22Rv1 (cell line): ENCODE measurements around the gene PRAMEF20.
A peak's percentile ranks its signal among the peaks of the same experiment; 100 is the strongest.
"Not testable (repeated sequence)": the region's sequence is repeated elsewhere in the genome, so short reads cannot be mapped to it uniquely, and the experiment has no call there.

Experiments
- H3K27ac ChIP-seq: fragments of 450-650 bp; 2 replicates; pipeline ENCODE4 v1.5.1; 2017
- CTCF ChIP-seq: fragments of 450-650 bp; IDR thresholded peaks from 2 replicates; pipeline ENCODE4 v1.5.1; 2017; ENCODE audit warnings: mild to moderate bottlenecking
- ZFX ChIP-seq: fragments of 450-650 bp; IDR thresholded peaks from 2 replicates; pipeline ENCODE4 v1.6.1; 2017; ENCODE audit warnings: antibody characterized with exemption, borderline replicate concordance

Gene PRAMEF20

DNA sequence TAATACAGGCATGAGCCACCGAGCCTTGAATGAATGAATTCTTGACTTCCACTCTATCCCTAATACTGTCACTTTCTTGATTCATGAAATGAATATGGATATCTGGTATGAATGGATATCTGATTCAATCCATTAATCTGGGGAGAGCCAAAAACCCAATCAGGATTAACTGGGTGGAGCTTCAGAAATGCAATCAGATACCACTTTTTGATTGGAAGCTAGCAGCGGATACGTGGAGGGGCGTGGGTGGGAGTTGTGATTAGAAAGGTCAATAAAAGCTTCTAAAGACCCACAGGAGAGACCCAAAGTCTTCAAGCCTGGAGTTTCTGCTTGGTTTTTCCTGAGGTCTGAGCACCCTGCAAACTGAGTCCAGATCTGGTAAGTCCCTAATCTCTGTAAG lies at the start of gene PRAMEF20:
Gene PRAMEF20 (plus strand): TSS at position 301 of the 400 bp plus-strand sequence. CDS start 5,905 bp downstream, outside the sequence.
- H3K27ac ChIP-seq = not testable (repeated sequence)

DNA sequence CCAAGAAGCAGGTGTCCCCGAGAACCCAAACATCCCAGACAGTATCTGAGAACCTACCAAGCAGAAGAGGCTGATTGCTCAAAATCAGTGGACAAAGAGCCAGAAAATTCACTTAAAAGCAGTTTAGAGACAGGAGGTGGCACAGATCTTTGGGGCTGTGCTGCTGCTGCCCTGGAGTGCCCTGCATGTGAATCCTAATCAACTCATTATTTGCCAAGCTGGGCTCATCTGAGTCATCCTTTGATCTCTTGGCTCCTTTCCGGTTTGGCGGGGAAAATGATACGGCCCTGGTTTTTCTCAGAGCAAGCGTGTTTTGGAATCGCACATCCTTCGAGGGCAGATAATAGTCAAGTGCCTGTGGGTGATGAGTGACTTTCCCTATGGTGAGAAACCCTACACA lies 47.9 kb upstream of the PRAMEF20 start:
- not testable (repeated sequence) for H3K27ac ChIP-seq

DNA sequence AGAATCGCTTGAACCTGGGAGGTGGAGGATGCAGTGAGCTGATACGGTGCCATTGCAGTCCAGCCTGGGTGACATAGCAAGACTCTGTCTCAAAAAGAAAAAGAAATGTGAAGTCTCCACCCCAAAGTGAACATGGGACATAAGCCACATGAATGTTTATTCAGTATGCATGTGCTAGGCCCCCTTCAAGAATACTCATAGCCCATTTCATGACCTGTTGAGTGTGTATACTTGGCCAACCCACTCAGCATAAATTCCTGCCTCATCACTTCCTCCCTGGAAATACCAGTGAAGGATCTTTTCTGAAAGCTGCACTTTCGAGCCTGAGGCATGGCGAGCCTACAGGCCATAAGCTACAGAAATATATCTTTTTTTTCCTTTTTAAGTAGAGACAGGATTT lies 45.3 kb upstream of the PRAMEF20 start:
- H3K27ac ChIP-seq = not testable (repeated sequence)

DNA sequence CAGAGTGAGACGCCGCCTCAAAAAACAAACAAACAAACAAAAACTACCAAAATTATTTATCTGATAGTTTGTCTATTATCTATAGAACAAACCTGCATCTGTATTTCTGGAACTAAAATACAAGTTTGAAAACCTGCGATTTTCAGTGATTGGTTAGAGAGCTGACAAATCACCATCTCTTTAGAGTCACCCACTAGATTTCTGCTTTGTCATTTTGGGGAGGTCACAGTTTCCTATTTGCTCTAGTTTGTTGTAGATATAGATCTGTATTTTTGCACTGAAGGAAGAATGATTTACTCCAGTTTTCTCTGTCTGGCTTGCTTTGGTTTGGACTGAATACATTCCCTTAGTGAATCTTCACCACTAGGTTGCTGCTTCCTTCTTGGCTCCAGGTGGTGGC lies 43.7 kb upstream of the PRAMEF20 start:
- H3K27ac ChIP-seq = not testable (repeated sequence)

DNA sequence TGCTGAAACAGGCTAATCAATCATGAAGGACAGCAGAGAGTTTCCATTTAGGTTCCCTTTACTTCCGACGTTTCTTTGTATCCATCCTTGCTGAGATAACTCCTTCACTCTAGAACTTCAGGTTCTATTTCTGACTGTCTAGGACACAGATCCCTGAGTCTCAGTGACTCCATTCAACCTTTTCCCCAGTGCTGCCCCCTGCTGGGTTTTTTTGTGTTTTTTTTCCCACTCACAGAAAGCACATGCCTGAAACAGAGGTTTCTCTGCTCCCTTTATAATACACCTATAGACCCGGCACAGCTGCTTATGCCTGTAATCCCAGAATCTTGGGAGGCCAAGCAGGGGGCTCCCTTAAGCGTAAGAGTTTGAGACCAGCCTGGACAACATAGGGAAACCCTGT lies 41.7 kb upstream of the PRAMEF20 start:
- TF ChIP-seq CTCF = peak; percentile 54
- H3K27ac ChIP-seq = not testable (repeated sequence)

- not testable (repeated sequence) for H3K27ac ChIP-seq
Measured at GRCh38 chr1:13378983-13379382, 31.3 kb upstream of the PRAMEF20 start.

- H3K27ac ChIP-seq = not testable (repeated sequence)
Measured at GRCh38 chr1:13380380-13380779, 29.9 kb upstream of the PRAMEF20 start.

DNA sequence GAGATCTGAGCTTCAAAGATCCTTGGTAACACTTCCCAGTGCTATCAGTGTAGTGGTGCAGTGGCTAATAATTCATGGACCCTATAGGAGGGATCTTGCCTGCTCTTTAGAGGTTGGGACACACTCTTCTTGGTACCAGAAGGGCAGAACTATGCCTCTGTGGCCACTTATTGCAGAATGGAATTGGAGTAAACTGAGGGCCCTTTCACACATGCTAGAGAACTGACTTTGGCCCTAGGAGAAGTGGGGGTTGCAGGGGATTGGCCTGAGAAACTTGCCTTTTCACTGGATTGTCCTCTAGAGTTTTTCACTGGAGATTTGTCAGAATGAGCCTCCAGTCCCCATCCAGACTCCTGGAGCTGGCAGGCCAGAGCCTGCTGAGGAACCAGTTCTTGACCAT lies 20.9 kb upstream of the PRAMEF20 start, which contains the start of gene PRAMEF17:
Gene PRAMEF17 (plus strand): TSS at position 301 of the 400 bp plus-strand sequence. CDS start 26 bp downstream, at position 327.
- H3K27ac ChIP-seq = not testable (repeated sequence)

- H3K27ac ChIP-seq = not testable (repeated sequence)
Measured at GRCh38 chr1:13393004-13393403, 17.2 kb upstream of the PRAMEF20 start.

DNA sequence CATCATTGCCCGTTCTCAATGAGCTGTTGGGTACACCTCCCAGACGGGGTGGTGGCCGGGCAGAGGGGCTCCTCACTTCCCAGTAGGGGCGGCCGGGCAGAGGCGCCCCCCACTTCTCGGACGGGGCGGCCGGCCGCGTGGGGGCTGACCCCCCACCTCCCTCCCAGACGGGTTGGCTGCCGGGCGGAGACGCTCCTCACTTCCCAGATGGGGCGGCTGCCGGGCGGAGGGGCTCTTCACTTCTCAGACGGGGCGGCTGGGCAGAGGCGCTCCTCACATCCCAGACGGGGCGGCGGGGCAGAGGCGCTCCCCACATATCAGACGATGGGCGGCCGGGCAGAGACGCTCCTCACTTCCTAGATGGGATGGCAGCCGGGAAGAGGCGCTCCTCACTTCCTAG lies 15.5 kb upstream of the PRAMEF20 start:
- H3K27ac ChIP-seq = not testable (repeated sequence)

- H3K27ac ChIP-seq = not testable (repeated sequence)
Measured at GRCh38 chr1:13395311-13395710, 14.9 kb upstream of the PRAMEF20 start.

DNA sequence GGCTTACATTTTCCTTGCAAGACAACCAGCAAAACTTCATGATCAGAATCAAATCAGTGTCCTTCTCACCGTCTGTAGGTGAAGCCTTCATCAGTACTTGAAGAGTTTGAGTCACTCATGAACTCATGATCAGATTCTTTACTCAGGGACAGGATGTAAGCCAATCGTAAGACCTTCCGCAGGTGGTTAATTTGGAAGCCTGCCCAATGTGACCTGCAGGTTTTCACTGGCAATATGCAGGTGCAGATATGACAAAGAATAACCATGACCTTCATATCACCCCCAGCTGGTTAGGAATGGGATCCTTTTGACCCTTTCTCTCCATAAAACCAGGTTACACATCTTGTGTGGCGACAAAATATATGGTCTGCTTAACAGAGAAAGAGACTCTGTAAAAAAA lies 2.4 kb upstream of the PRAMEF20 start:
- H3K27ac ChIP-seq = no peak overlapping the region
- TF ChIP-seq ZFX (no peak), CTCF (no peak)

GRCh38 chr1:13430495-13430894 lies 20.2 kb downstream of the PRAMEF20 start:
- no peak for TF ChIP-seq ZFX
- H3K27ac ChIP-seq = no peak overlapping the region

DNA sequence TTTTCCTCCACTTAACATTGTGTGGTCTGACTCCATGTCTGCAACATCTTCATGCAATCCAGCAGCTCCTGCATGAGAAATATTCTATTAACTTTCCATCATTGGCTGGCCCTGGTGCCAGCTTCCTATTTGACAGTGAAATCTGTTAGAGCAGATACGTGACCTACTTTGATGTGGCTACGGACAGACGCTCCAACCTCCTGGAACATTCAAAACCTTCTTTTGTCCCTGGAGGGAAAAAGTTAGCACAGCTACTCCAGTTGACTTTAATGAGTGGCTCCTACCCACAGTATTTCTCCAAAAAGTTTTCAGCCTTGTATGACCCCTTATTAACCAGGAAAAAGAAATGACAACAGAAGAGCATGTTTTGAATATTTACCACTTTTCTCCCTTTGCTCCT lies 22.0 kb downstream of the PRAMEF20 start:
- no peak overlapping the region for H3K27ac ChIP-seq
- no peak for TF ChIP-seq ZFX
- TF ChIP-seq CTCF = no peak

DNA sequence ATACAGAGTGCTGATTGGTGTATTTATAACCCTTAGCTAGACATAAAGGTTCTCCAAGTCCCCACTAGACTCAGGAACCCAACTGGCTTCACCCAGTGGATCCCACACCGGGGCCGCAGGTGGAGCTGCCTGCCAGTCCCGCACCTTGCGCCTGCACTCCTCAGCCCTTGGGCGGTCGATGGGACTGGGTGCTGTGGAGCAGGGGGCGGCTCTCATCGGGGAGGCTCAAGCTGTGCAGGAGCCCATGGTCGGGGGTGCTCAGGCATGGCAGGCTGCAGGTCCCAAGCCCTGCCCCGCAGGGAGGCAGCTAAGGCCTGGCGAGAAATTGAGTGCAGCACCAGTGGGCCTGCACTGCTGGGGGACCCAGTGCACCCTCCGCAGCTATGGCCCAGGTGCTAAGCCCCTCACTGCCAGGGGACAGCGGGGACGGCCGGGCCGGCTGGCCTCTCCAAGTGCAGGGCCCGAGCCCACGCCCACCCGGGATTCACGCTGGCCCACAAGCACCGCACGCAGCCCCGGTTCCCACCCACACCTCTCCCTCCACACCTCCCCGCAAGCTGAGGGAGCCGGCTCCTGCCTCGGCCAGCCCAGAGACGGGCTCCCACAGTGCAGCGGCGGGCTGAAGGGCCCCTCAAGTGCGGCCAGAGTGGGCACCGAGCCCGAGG lies 23.6 kb downstream of the PRAMEF20 start:
- H3K27ac ChIP-seq = not testable (repeated sequence)
